ENCODE results near the gene GNB1L. TPM values are rescaled to one million over a fixed set of nuclear protein-coding genes. Genes with fewer than 3 reads are reported as not detected.

Gene GNB1L
- polyA plus RNA-seq, 1 experiment = 3.6 TPM

DNA sequence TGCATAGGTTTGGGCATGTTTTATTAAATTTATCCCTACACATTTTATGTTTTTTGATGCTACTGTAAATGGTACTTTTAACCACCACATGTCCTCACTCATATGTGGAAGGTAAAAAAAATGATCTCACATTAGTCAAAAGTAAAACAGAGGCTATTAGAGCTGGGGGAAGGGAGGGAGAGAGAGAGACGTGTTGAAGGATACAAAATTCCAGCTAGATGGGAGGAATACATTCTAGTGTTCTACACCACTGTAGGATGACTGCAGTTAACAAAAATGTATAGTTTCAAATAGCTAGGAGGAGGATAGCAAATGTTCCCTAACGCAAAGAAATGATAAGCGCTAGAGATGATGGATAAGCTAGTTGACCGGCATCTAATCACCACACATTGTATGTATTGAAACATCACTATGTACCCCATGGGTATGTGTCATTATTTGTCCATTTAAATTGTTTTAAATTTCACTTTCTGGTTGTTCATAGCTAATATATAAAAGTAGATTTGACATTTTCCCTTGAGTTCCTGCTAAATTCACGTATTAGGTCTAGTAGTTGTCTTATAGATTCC lies 9.9 kb upstream of the GNB1L start:
- CTCF ChIA-PET = interaction anchor here (0.7 to 1.5 kb wide), 2 partner anchors 72 to 134 kb away, joined by 4 read pairs; no protein-coding TSS in a partner anchor
- Histone ChIP-seq H3K36me3 (ENCODE audit: control insufficient read depth, insufficient read depth, low read length) (no peaks in the 10 kb centered on the region), H3K27me3 (ENCODE audit: control insufficient read depth, insufficient read depth, low read length) (no peaks in the 10 kb centered on the region), H3K4me3 (ENCODE audit: low read depth, low read length) (no peak overlapping the region)
- POLR2A ChIA-PET = no interaction called here
- TF ChIP-seq, protein P1, sequence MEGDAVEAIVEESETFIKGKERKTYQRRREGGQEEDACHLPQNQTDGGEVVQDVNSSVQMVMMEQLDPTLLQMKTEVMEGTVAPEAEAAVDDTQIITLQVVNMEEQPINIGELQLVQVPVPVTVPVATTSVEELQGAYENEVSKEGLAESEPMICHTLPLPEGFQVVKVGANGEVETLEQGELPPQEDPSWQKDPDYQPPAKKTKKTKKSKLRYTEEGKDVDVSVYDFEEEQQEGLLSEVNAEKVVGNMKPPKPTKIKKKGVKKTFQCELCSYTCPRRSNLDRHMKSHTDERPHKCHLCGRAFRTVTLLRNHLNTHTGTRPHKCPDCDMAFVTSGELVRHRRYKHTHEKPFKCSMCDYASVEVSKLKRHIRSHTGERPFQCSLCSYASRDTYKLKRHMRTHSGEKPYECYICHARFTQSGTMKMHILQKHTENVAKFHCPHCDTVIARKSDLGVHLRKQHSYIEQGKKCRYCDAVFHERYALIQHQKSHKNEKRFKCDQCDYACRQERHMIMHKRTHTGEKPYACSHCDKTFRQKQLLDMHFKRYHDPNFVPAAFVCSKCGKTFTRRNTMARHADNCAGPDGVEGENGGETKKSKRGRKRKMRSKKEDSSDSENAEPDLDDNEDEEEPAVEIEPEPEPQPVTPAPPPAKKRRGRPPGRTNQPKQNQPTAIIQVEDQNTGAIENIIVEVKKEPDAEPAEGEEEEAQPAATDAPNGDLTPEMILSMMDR (IDR thresholded peaks at IDR 0.05; ENCODE audit: insufficient read depth, low read depth, low read length) = no peak
- DNase-seq (ENCODE audit: low read depth) = no peak

DNA sequence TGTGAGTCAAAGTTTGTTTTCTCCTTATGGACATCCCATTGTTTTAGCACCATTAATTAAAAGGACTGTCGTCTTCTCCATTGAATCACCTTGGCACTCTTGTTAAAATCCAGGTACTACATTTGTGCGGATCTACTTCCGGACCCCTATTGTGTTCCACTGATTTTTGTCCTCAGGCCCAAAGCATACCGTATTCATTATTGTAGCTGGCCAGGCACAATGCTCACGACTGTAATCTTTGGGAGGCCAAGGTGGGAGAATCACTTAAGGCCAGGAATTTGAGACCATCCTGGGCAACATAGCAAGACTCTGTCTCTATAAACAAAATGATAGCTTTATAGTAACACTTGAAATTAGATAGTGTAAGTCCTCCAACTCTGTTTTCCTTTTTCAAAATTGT lies 8.9 kb upstream of the GNB1L start:
- TF ChIP-seq, protein P1 (IDR thresholded peaks at IDR 0.05; ENCODE audit: insufficient read depth, low read depth, low read length) = no peak
- DNase-seq (ENCODE audit: low read depth) = no peak
- Histone ChIP-seq H3K36me3 (ENCODE audit: control insufficient read depth, insufficient read depth, low read length) (no peaks in the 10 kb centered on the region), H3K4me3 (ENCODE audit: low read depth, low read length) (no peak overlapping the region), H3K27me3 (ENCODE audit: control insufficient read depth, insufficient read depth, low read length) (no peaks in the 10 kb centered on the region)
- CTCF ChIA-PET = no interaction called here
- POLR2A ChIA-PET = no interaction called here

DNA sequence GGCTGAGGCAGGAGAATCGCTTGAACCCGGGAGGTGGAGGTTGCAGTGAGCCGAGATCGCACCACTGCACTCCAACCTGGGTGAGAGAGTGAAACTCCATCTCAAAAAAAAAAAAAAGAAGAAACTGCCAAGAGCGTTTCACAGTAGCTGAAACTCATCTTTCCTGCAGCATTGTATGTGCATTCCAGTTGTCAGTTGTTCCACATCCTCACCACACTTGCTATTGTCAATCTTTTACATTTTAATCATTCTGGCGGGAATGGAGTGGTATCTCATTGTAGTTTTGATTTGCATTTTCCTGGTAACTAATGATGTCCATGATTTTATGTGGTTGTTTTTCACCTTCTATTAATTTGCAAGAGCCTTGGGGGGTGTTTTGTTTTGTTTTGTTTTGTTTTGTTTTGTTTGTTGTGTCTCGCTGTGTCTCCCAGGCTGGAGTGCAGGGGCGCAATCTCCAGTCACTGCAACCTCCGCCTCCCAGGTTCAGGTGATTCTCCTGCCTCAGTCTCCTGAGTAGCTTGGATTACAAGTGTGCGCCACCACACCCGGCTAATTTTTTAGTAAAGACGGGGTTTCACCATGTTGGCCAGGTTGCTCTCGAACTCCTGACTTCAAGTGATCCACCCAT lies 8.1 kb upstream of the GNB1L start:
- ChIA-PET CTCF (no interaction called here), POLR2A (no interaction called here)
- TF ChIP-seq, protein P1 (IDR thresholded peaks at IDR 0.05; ENCODE audit: insufficient read depth, low read depth, low read length) = no peak
- Histone ChIP-seq H3K36me3 (ENCODE audit: control insufficient read depth, insufficient read depth, low read length) (no peaks in the 10 kb centered on the region), H3K4me3 (ENCODE audit: low read depth, low read length) (no peak overlapping the region), H3K27me3 (ENCODE audit: control insufficient read depth, insufficient read depth, low read length) (no peaks in the 10 kb centered on the region)
- no peak for DNase-seq (ENCODE audit: low read depth)

- TF ChIP-seq, protein P1 (IDR thresholded peaks at IDR 0.05; ENCODE audit: insufficient read depth, low read depth, low read length) = no peak
- ChIA-PET POLR2A (no interaction called here), CTCF (no interaction called here)
- H3K4me3 ChIP-seq (ENCODE audit: low read depth, low read length) = no peak overlapping the region
- no peak for DNase-seq (ENCODE audit: low read depth)
- H3K27me3 ChIP-seq (ENCODE audit: control insufficient read depth, insufficient read depth, low read length) = no peaks in the 10 kb centered on the region
- no peaks in the 10 kb centered on the region for H3K36me3 ChIP-seq (ENCODE audit: control insufficient read depth, insufficient read depth, low read length)
Observed at GRCh38 chr22:19859861-19860510, 5.3 kb upstream of the GNB1L start.

DNA sequence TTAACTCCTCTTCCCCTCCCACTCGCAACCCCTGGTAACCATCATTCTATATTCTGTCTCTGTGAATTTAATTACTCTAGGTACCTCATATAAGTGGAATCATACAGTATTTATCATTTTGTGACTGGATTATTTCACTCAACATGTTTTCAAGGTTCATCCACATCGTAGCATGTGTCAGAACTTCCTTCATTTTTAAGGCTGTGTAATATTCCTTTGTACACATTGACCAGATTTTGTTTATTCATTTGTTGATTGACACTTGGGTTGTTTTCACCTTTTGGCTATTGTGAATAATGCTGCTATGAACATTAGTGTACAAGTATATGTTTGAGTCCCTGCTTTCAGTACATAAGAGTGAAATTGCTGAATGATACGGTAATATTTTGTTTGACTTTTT lies 2.7 kb upstream of the GNB1L start:
- Histone ChIP-seq H3K4me3 (ENCODE audit: low read depth, low read length) (no peak overlapping the region), H3K27me3 (ENCODE audit: control insufficient read depth, insufficient read depth, low read length) (no peaks in the 10 kb centered on the region), H3K36me3 (ENCODE audit: control insufficient read depth, insufficient read depth, low read length) (no peaks in the 10 kb centered on the region)
- TF ChIP-seq, protein P1 (IDR thresholded peaks at IDR 0.05; ENCODE audit: insufficient read depth, low read depth, low read length) = no peak
- POLR2A ChIA-PET = no interaction called here
- CTCF ChIA-PET = no interaction called here
- no peak for DNase-seq (ENCODE audit: low read depth)

Measured in BJ (cell line).